ENCODE results near the gene ADD3.

The ADD3 gene

GRCh38 chr10:110006358-110007160 lies 1.2 kb upstream of the ADD3 start:
- DNase-seq: no peak

GRCh38 chr10:110007161-110007700 lies 553 bp upstream of the ADD3 start:
- DNase-seq: no peak

DNA sequence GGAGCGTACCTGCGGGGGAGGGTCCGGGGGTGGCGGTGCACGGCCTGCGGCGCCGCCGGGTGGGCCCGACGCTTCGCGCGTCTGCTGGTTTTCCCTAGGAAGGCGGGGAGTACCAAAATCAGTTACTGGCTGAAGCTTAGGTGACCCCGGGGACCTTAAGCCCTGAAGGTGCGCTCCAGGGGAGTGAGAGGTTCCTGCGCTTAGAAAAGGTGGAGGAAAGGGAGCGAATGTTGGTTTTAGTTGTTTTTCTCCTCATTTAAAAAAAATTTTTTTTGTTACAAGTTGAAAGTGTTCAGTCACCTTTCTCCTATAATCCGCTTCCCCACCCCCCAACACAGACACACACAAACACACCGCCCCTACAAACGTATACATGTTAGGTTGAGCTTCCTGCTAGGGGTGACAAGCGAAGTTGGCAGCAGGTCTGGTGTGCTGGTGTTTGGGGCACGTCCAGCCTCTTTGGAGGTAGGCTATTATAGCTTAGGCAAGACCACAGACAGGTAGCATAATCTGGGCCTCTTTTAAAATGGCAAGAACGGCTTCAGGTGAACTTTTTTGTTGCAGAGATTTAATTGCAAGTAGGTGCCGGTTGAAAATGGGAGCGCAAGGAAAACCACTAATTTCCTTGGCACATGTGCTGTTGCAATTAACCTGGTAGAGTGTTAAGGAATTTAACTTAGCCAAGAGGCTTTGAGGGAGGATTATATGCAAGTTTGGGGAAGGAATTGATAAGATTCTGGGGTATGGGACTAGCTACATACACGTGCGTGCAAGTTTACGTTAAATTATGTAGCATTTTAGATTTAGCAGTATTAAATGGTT lies 945 bp downstream of the ADD3 start:
- no peak for DNase-seq

DNA sequence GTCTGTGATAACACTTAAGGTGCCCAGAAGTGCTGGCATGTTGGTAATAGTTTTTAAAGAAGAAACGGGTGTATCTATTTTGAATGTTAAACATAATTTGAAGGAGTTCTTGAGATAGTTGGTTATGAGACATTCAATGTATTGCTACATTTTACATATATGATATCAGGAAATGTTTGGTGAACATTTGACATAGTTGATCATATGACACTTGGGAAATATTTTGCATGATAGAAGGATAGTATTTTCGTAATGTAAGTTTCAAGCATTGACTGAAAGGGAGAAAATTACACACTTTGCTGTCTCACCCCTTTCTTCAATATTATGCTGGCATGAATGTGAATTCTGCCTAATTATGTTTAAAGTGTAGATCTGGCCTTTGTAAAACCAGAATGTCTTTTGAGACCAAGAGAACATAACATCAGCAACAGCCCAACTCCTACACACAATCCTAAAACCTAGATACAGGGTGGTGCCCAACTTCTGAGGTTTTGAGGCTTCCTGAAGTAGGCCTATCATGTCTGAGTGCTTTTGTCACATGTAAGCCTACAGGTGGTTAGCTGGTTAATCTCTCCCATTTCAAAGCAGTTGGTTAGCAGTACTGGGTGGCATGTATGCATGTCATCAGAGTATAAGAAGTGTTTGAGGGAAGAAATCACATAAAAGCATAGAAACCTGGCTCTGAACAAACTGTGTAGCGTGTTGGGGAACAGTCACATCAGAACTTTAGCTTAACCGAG lies 2.1 kb downstream of the ADD3 start:
- no peak for DNase-seq

DNA sequence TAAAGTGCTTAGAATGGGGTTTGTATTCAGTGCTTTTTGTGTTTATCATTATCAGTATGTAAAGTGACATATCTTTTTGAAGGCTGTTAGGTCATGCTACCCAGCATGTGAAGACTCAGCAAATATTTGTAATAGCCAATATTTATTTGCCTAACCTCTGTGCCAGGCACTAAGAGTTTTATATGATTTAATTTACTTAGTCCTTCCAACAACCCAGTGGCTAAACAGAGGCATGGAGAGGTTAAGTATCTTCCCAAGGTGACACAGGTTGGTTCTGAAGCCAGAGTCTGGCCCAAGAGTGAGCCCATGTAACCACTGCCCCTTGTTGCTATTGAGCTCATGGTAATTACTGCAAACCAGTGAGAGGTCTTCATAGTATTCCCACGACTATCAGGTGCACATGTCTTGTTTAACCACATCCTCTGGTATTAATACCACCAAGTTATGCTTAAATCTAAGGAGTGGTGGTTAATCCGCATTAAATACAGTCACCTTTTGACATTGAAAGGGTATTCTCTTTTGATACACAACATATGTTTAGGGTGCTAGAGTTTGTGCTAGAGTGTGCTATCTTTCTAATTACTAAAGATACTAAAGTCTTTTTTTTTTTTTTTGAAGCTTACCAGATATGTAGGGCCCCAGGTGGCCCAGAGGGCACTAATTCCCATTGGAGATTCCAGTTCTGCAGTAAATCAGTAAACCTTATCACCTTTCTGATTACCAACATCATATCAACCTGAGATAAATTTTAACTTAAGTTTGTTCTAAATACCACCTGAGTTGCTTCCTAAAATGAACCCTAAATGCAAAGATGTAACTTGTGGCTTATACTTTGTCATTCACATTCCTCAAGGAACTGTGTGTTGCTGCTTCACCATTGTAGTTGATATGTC lies 2.9 kb downstream of the ADD3 start:
- no peak for DNase-seq

- no peak for DNase-seq
Observed at GRCh38 chr10:110011681-110012080, 3.9 kb downstream of the ADD3 start.

- no peak for DNase-seq
Observed at GRCh38 chr10:110013630-110014293, 6.0 kb downstream of the ADD3 start.

DNA sequence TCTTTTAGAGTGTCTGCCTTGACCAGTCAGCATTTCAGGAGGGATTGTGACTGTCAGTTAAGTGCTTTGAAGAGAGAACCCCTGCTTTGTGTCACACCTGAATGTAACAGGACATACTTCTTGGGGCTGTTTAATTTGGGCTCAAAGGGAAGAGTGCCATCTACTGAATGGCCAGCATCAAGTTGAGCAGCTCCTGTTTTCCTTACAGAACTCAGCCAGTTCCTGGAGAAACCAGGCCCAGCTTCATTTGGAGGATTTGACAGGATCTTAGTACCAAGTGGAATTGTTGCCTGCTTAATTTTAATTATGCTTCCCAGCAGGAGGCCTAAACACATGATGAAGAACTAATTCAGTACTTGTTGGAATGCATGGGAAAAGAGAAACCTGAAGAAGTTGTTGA lies 8.3 kb downstream of the ADD3 start:
- DNase-seq: no peak

- no peak for DNase-seq
Observed at GRCh38 chr10:110017052-110017451, 9.3 kb downstream of the ADD3 start.

DNA sequence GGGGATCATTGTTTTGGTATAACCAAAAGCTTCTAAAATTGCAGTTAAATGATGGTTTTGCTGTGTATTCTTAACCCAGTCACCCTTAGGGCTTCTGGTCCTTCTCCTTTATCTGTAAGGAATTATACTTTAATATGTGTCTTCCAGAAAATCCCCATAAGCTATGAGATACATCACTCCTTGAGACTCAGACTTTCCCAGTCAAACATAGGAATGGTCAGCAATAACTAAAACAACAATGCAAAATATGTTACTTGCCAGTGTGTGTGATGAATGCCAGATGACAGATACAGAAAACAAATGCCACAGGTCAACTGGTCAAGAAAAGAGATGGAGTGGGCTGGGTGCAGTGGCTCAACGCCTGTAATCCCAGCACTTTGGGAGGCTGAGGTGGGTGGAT lies 10.1 kb downstream of the ADD3 start:
- no peak for DNase-seq

DNA sequence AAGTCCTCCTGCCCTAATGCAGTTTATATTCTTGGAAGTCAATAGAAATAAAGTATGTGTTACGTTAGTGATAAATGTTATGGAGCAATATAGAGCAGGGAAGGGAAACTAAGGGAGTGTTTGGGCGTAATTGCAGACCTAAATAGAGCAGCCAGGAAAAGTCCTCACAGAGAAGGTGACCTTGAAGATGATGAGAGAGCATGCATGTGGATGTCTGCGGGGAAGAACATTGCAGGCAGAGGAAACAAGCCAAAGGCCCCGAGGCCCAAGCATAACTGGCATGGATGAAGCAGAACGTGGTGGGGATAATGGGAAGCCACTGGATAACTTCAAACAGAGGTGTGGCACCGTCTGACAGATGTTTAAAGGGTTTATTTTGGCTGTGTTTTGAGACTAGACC lies 12.5 kb downstream of the ADD3 start:
- no peak for DNase-seq

- no peak for DNase-seq
Observed at GRCh38 chr10:110022716-110023504, 15.1 kb downstream of the ADD3 start.

- DNase-seq: no peak
Observed at GRCh38 chr10:110023785-110024465, 16.1 kb downstream of the ADD3 start.

DNA sequence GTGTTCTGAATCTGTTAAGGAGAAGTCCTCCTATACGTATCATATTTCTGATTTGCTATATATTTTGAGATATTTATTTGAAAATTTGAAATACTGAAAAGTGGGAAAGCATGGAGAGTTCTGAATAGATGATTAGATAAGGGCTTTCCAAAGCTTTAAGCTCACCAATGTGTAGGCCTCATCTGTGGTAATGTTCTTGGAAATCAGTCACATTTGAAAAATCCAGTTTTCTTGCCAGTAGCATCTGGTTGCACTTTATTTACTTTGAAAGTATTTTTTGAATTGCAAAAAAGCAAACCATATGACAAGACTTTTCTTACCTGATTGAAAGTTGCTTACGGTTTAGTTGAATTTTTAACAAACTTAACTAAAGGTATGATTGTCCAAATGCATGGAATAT lies 21.7 kb downstream of the ADD3 start:
- no peak for DNase-seq

GRCh38 chr10:110032801-110033700 lies 25.3 kb downstream of the ADD3 start:
- DNase-seq: no peak

GRCh38 chr10:110033701-110034235 lies 26.0 kb downstream of the ADD3 start:
- no peak for DNase-seq

GRCh38 chr10:110034596-110034995 lies 26.8 kb downstream of the ADD3 start:
- no peak for DNase-seq

DNA sequence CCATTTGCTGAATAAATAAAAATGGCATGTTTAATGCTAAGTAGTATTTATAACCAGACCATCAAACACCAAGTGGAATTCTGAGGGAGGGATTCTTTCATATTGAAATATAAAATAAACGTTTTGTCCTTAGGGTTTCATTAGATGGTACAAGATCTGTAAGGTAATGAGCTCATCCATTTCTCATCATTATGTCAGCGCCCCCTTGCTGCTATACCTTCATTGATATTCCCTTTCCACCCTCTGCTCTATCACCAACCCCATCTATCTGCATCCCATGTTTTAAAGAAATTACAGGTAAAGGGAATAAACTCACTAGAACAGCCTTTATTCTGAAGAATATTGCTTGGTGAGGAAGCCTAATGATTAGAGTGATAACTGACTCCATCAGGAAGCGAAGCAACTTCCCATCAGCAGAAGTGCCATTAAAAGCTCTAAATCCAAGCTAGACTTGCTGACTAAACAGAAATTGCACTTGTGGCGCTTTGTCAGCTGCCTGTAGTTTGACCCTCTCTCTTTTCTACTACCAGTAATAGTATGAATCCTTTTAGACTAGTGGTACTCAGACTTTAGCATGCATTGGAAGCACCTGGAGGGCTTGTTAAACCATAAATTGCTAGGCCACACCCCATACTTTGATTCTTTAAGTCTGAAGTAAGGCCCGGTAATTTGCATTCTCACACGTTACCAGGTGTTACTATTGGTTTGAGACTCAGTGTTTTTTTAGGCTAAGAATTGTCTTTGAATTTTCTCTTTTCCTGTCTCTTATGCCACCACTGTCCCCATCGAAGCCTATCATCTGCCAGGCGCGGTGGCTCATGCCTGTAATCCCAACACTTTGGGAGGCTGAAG lies 27.5 kb downstream of the ADD3 start:
- no peak for DNase-seq
